Activated CD8-positive, alpha-beta T cell treated with anti-CD3 and anti-CD28 coated beads for 36 hours (primary cell): Measurements from ENCODE around the gene RNF13. TPM values are rescaled to one million over a fixed set of nuclear protein-coding genes. Genes with fewer than 3 reads are reported as not detected.
"Not testable (repeated sequence)": the region's sequence is repeated elsewhere in the genome, so short reads cannot be mapped to it uniquely, and the experiment has no call there.

Experiments used
- ATAC-seq: fragments of 200-7000 bp; cut with Tn5 transposase; one replicate; pipeline ENCODE4 v1.10.0; 2021; ENCODE audit warnings: mild to moderate bottlenecking, moderate library complexity
- CTCF ChIA-PET: fragments of 350-600 bp; sonication (Branson Sonifier 250); formaldehyde crosslinking; loops from one replicate; lab custom pipeline; 2021; ENCODE audit warnings: antibody characterized with exemption; lab: Charles Lee
- POLR2A ChIA-PET: fragments of 350-600 bp; sonication (Branson Sonifier 250); formaldehyde crosslinking; loops from one replicate; lab custom pipeline; 2021; ENCODE audit warnings: antibody characterized with exemption; lab: Charles Lee
- DNase-seq: peaks from one replicate; pipeline ENCODE4 v3.0.0-alpha.2; 2020
- H3K27ac Mint-ChIP-seq: one replicate; pipeline ENCODE4 v1.8.0; 2021; ENCODE audit warnings: mild to moderate bottlenecking, mixed read lengths
- H3K27me3 Mint-ChIP-seq: one replicate; pipeline ENCODE4 v1.8.0; 2021; ENCODE audit warnings: mixed read lengths
- H3K36me3 Mint-ChIP-seq: one replicate; pipeline ENCODE4 v1.8.0; 2021; ENCODE audit warnings: low read depth, mixed read lengths
- H3K4me1 Mint-ChIP-seq: one replicate; pipeline ENCODE4 v1.8.0; 2021; ENCODE audit warnings: low read depth, mixed read lengths
- H3K4me3 Mint-ChIP-seq: one replicate; pipeline ENCODE4 v1.8.0; 2021; ENCODE audit warnings: mild to moderate bottlenecking, moderate library complexity, mixed read lengths
- H3K9me3 Mint-ChIP-seq: one replicate; pipeline ENCODE4 v1.8.0; 2021; ENCODE audit warnings: mixed read lengths
- intact Hi-C: fragments of 100-400 bp; cut with micrococcal nuclease; formaldehyde crosslinking; loops from one replicate; pipeline ENCODE4 v1.10.0; 2022
- total RNA-seq, 2 experiments: library from RNA; stranded (reverse); gene quantifications; one replicate each; pipeline ENCODE4 v1.2.3, GENCODE V29; 2021
- TF ChIP-seq, protein P1 (sequence below): fragments of 200-600 bp; IDR thresholded peaks from one replicate; pipeline ENCODE4 v1.8.0; 2022; ENCODE audit warnings: antibody characterized with exemption, mild to moderate bottlenecking

RNF13 gene
- total RNA-seq, 2 experiments from 2014 or later: 25.7 to 26.3 TPM

DNA sequence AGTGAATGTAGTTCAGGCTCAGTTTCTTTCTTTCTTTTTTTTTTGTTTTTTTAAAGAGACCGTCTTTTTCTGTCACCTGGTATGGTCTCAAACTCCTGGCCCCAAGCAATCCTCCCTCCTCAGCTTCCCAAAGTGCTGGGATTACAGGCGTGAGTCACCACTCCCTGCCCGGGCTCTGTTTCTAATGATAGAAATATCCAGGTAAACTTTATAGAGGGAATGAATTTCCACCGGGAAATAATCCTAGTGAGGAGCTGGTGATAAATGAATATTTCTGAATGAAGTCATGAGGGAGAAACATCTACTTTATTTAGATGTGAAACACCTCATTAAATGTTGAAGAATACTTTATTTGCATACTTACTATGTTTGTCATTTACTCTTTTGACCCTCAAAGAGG is 7.2 kb downstream of the RNF13 start:
- no peak for DNase-seq
- peaks cover 21% of the 10 kb centered on the region for H3K36me3 Mint-ChIP-seq
- ChIA-PET CTCF (interaction anchor here (0.6 to 9.5 kb wide), 5 partner anchors 12 to 273 kb away, joined by 3 to 51 read pairs (median 6); partner anchors contain the start of gene COMMD2), POLR2A (interaction anchor here (0.6 kb wide), 2 partner anchors 80 to 373 kb away, joined by 3 read pairs; no protein-coding TSS in a partner anchor)
- intact Hi-C loops: no loop called here
- no peaks in the 10 kb centered on the region for H3K27me3 Mint-ChIP-seq
- peaks cover 2% of the 10 kb centered on the region for H3K9me3 Mint-ChIP-seq
- H3K4me3 Mint-ChIP-seq: no peak overlapping the region
- no peak for ATAC-seq
- H3K4me1 Mint-ChIP-seq: peaks cover 54% of the 10 kb centered on the region
- H3K27ac Mint-ChIP-seq: no peak overlapping the region
- TF ChIP-seq, protein P1, sequence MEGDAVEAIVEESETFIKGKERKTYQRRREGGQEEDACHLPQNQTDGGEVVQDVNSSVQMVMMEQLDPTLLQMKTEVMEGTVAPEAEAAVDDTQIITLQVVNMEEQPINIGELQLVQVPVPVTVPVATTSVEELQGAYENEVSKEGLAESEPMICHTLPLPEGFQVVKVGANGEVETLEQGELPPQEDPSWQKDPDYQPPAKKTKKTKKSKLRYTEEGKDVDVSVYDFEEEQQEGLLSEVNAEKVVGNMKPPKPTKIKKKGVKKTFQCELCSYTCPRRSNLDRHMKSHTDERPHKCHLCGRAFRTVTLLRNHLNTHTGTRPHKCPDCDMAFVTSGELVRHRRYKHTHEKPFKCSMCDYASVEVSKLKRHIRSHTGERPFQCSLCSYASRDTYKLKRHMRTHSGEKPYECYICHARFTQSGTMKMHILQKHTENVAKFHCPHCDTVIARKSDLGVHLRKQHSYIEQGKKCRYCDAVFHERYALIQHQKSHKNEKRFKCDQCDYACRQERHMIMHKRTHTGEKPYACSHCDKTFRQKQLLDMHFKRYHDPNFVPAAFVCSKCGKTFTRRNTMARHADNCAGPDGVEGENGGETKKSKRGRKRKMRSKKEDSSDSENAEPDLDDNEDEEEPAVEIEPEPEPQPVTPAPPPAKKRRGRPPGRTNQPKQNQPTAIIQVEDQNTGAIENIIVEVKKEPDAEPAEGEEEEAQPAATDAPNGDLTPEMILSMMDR: no peak

DNA sequence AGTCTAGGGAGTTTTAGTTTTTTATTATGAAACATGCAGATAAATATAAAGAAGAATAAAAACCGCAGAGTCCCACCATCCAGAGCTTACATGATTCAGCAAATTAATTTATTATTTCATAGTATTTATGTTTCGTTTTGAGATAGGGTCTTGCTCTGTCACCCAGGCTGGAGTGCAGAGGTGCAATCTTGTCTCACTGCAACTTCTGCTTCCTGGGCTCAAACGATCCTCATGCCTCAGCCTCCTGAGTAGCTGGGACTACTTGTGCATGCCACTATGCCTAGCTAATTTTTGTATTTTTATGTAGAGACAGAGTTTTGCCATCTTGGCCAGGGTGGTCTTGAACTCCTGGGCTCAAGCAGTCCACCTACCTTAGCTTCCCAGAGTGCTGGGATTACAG is 13.6 kb downstream of the RNF13 start:
- intact Hi-C loops: no loop called here
- CTCF ChIA-PET: interaction anchor here (1.6 kb wide), 1 partner anchor 18 kb away, joined by 10 read pairs; no protein-coding TSS in a partner anchor
- peaks cover 25% of the 10 kb centered on the region for H3K36me3 Mint-ChIP-seq
- no peaks in the 10 kb centered on the region for H3K27me3 Mint-ChIP-seq
- no peak for DNase-seq
- no peak overlapping the region for H3K4me3 Mint-ChIP-seq
- POLR2A ChIA-PET: no interaction called here
- peaks cover 17% of the 10 kb centered on the region for H3K9me3 Mint-ChIP-seq
- TF ChIP-seq, protein P1: no peak
- H3K27ac Mint-ChIP-seq: no peak overlapping the region
- no peak for ATAC-seq
- H3K4me1 Mint-ChIP-seq: peaks cover 20% of the 10 kb centered on the region

DNA sequence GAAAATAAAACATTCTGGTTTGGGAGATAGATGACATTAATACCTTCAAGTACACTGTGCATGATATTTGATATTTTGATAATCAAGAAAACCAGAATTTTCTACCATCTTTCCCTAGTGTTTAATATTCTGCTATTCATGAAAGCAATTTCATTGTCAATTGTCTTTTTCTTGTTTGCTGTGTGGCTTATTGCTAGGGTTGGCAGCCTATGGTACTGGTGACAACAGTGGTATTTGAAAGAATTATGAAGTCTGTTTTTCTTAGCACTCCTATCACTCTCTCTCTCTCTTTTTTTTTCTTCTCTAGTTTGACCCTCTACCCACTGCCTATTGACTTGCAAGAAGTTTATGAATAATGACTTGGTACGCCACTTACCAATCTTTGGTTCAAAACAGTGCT is 15.4 kb downstream of the RNF13 start:
- ATAC-seq (no peak), DNase-seq (no peak)
- TF ChIP-seq, protein P1: no peak
- ChIA-PET CTCF (no interaction called here), POLR2A (no interaction called here)
- Mint-ChIP-seq H3K4me3 (no peak overlapping the region), H3K27ac (no peak overlapping the region), H3K36me3 (peaks cover 35% of the 10 kb centered on the region), H3K4me1 (peaks cover 16% of the 10 kb centered on the region), H3K27me3 (no peaks in the 10 kb centered on the region), H3K9me3 (peaks cover 29% of the 10 kb centered on the region)
- intact Hi-C loops: no loop called here

DNA sequence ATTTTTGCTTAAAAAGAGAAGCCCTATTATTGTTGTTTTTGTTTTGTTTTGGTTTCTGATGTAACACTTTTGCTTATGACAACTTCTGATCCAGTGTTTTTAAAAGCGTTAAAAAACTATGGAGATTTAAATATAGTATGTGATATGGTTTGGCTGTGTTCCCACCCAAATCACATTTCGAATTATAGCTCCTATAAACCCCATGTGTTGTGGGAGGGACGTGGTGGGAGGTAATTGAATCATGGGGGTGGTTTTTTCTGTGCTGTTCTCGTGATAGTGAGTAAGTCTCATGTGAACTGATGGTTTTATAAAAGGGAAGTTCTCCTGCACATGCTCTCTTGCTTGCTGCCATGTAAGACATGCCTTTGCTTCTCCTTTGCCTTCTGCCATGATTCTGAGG is 16.6 kb downstream of the RNF13 start:
- ATAC-seq, H3K4me3 Mint-ChIP-seq, H3K27ac Mint-ChIP-seq, DNase-seq, H3K27me3 Mint-ChIP-seq, intact Hi-C loops, CTCF ChIA-PET: not testable (repeated sequence)
- POLR2A ChIA-PET: interaction anchor here (0.6 kb wide), 1 partner anchor 424 kb away, joined by 3 read pairs; no protein-coding TSS in a partner anchor
- H3K36me3 Mint-ChIP-seq: peaks cover 36% of the 10 kb centered on the region
- H3K9me3 Mint-ChIP-seq: peaks cover 34% of the 10 kb centered on the region
- peaks cover 11% of the 10 kb centered on the region for H3K4me1 Mint-ChIP-seq

DNA sequence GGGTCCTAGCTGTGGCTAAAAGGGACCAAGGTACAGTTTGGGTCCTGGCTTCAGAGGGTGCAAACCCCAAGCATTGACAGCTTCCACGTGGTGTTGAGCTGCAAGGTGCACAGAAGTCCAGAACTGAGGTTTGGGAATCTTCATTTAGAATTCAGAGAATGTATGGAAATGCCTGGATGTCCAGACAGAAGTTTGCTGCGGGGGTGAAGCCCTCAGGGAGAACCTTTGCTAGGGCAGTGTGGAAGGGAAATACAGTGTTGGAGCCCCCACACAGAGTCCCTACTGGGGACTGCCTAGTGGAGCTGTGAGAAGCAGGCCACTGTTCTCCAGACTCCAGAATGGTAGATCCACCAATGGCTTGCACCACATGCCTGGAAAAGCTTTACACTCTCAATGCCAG is 17.9 kb downstream of the RNF13 start:
- H3K36me3 Mint-ChIP-seq: peaks cover 45% of the 10 kb centered on the region

More for the DNA sequence above, 17.9 kb downstream of the RNF13 start:
- H3K4me1 Mint-ChIP-seq: peaks cover 6% of the 10 kb centered on the region
- no peak overlapping the region for H3K4me3 Mint-ChIP-seq
- peaks cover 41% of the 10 kb centered on the region for H3K9me3 Mint-ChIP-seq
- intact Hi-C loops: no loop called here
- ChIA-PET CTCF (no interaction called here), POLR2A (no interaction called here)
- DNase-seq (no peak), ATAC-seq (no peak)
- TF ChIP-seq, protein P1: no peak
- no peak overlapping the region for H3K27ac Mint-ChIP-seq
- H3K27me3 Mint-ChIP-seq: no peaks in the 10 kb centered on the region
